KMS-11 (cell line): ENCODE results near the gene LYRM1.
"Not testable (repeated sequence)": the region's sequence is repeated elsewhere in the genome, so short reads cannot be mapped to it uniquely, and the experiment has no call there.

ENCODE experiments used
- H2AFZ ChIP-seq: fragments of 200-600 bp; sonication (generic); 2 replicates; pipeline ENCODE4 v1.6.1; 2016; ENCODE audit warnings: antibody characterized with exemption, mixed run types, low read depth
- H3K27ac ChIP-seq: fragments of 200-600 bp; sonication (generic); 2 replicates; pipeline ENCODE4 v1.6.1; 2016; ENCODE audit warnings: mild to moderate bottlenecking, mixed run types
- H3K27me3 ChIP-seq: fragments of 200-600 bp; sonication (generic); 2 replicates; pipeline ENCODE4 v1.6.1; 2017; ENCODE audit warnings: mild to moderate bottlenecking, low read depth, mixed run types, moderate library complexity; ENCODE audit not compliant: insufficient read depth
- H3K36me3 ChIP-seq: fragments of 200-600 bp; sonication (generic); 2 replicates; pipeline ENCODE4 v1.6.1; 2017; ENCODE audit warnings: mild to moderate bottlenecking, mixed run types; ENCODE audit not compliant: insufficient read depth
- H3K4me1 ChIP-seq: fragments of 200-600 bp; sonication (generic); 2 replicates; pipeline ENCODE4 v1.6.1; 2016; ENCODE audit warnings: mild to moderate bottlenecking, low read depth, mixed run types; ENCODE audit not compliant: poor library complexity, severe bottlenecking
- H3K4me2 ChIP-seq: fragments of 200-600 bp; sonication (generic); 2 replicates; pipeline ENCODE4 v1.7.0; 2016; ENCODE audit warnings: mild to moderate bottlenecking, mixed run types
- H3K4me3 ChIP-seq: fragments of 200-600 bp; sonication (generic); IDR thresholded peaks from 2 replicates; pipeline ENCODE4 v1.6.1; 2017; ENCODE audit warnings: low read depth, low read length, mixed read lengths; ENCODE audit not compliant: insufficient read depth
- H3K79me2 ChIP-seq: fragments of 200-600 bp; sonication (generic); 2 replicates; pipeline ENCODE4 v1.6.1; 2016; ENCODE audit warnings: low read depth, mixed run types; ENCODE audit not compliant: insufficient read depth
- H3K9ac ChIP-seq: fragments of 200-600 bp; sonication (generic); 2 replicates; pipeline ENCODE4 v1.6.1; 2016; ENCODE audit warnings: mild to moderate bottlenecking, mixed run types
- H4K20me1 ChIP-seq: fragments of 200-600 bp; sonication (generic); 2 replicates; pipeline ENCODE4 v1.6.1; 2016; ENCODE audit warnings: mild to moderate bottlenecking, mixed run types; ENCODE audit not compliant: insufficient read depth
- CTCF ChIP-seq: fragments of 200-600 bp; sonication (generic); conservative IDR thresholded peaks from 2 replicates; pipeline ENCODE4 v1.6.1; 2017; ENCODE audit warnings: low read depth, mild to moderate bottlenecking, antibody characterized with exemption, low read length, moderate library complexity, mixed read lengths

LYRM1 gene

GRCh38 chr16:20923876-20924275 is 23.3 kb downstream of the LYRM1 start:
- Histone ChIP-seq H3K79me2 (no peaks in the 10 kb centered on the region), H3K9ac (no peak overlapping the region), H2AFZ (no peak overlapping the region), H3K4me1 (no peaks in the 10 kb centered on the region), H3K4me2 (no peak overlapping the region), H3K4me3 (no peak overlapping the region), H3K36me3 (no peaks in the 10 kb centered on the region), H4K20me1 (no peaks in the 10 kb centered on the region), H3K27me3 (no peaks in the 10 kb centered on the region), H3K27ac (no peak overlapping the region)
- no peak for TF ChIP-seq CTCF

- Histone ChIP-seq H2AFZ (no peak overlapping the region), H3K27ac (no peak overlapping the region), H3K4me3 (no peak overlapping the region), H4K20me1 (no peaks in the 10 kb centered on the region), H3K4me2 (no peak overlapping the region), H3K9ac (no peak overlapping the region), H3K36me3 (no peaks in the 10 kb centered on the region), H3K4me1 (no peaks in the 10 kb centered on the region), H3K27me3 (no peaks in the 10 kb centered on the region), H3K79me2 (no peaks in the 10 kb centered on the region)
- no peak for TF ChIP-seq CTCF
Measured at GRCh38 chr16:20925751-20926150, 25.2 kb downstream of the LYRM1 start.

- Histone ChIP-seq H3K36me3 (no peaks in the 10 kb centered on the region), H3K4me3 (no peak overlapping the region), H3K4me2 (no peak overlapping the region), H3K4me1 (no peaks in the 10 kb centered on the region), H3K27me3 (no peaks in the 10 kb centered on the region), H4K20me1 (no peaks in the 10 kb centered on the region), H3K79me2 (no peaks in the 10 kb centered on the region), H3K9ac (no peak overlapping the region), H2AFZ (no peak overlapping the region), H3K27ac (no peak overlapping the region)
- TF ChIP-seq CTCF = no peak
Measured at GRCh38 chr16:20928774-20929411, 28.3 kb downstream of the LYRM1 start.

GRCh38 chr16:20929676-20930364 is 29.2 kb downstream of the LYRM1 start:
- not testable (repeated sequence) for H3K4me3 ChIP-seq, H3K79me2 ChIP-seq, H4K20me1 ChIP-seq, H3K36me3 ChIP-seq, H3K4me2 ChIP-seq, H3K9ac ChIP-seq, H2AFZ ChIP-seq, H3K27me3 ChIP-seq, H3K27ac ChIP-seq, H3K4me1 ChIP-seq

GRCh38 chr16:20930365-20930690 is 29.8 kb downstream of the LYRM1 start:
- Histone ChIP-seq H3K27me3 (no peaks in the 10 kb centered on the region), H3K9ac (no peak overlapping the region), H3K4me3 (no peak overlapping the region), H4K20me1 (no peaks in the 10 kb centered on the region), H3K36me3 (no peaks in the 10 kb centered on the region), H3K4me1 (no peaks in the 10 kb centered on the region), H3K79me2 (no peaks in the 10 kb centered on the region), H3K4me2 (no peak overlapping the region), H3K27ac (no peak overlapping the region), H2AFZ (no peak overlapping the region)
- no peak for TF ChIP-seq CTCF
